BLaER1 treated with 17β-estradiol and CSF1 and Interleukin-3, amounts not matched to agents 10 nM and 100 nM (cell line): ENCODE results near the gene TBC1D17.

ENCODE experiments used
- H3K27ac ChIP-seq, 11 experiments: shearing (Covaris generic); formaldehyde crosslinking; 2 replicates each; pipeline ENCODE4 v1.8.1; 2022
- H3K27me3 ChIP-seq, 11 experiments: shearing (Covaris generic); formaldehyde crosslinking; 2 replicates each; pipeline ENCODE4 v1.8.1; 2022
- H3K36me3 ChIP-seq, 11 experiments: shearing (Covaris generic); formaldehyde crosslinking; 2 replicates each; pipeline ENCODE4 v1.8.1; 2022
- H3K4me1 ChIP-seq, 10 experiments: shearing (Covaris generic); formaldehyde crosslinking; 2 replicates each; pipeline ENCODE4 v1.8.1; 2022
- H3K4me2 ChIP-seq, 11 experiments: shearing (Covaris generic); formaldehyde crosslinking; 2 replicates each; pipeline ENCODE4 v1.8.1; 2022
- H3K4me3 ChIP-seq, 10 experiments: shearing (Covaris generic); formaldehyde crosslinking; 2 replicates each; pipeline ENCODE4 v1.8.1; 2022
- H3K9ac ChIP-seq, 11 experiments: shearing (Covaris generic); formaldehyde crosslinking; 2 replicates each; pipeline ENCODE4 v1.8.1; 2022
- H3K9me3 ChIP-seq, 11 experiments: shearing (Covaris generic); formaldehyde crosslinking; replicated peaks in 1 of 11; 2 replicates each; pipeline ENCODE4 v1.8.1; 2022
- H4K20me1 ChIP-seq, 11 experiments: shearing (Covaris generic); formaldehyde crosslinking; 2 replicates each; pipeline ENCODE4 v1.8.1; 2022
- Cebpa-rat ChIP-seq, 11 experiments: shearing (Covaris generic); IDR thresholded peaks; 2 replicates each; pipeline ENCODE4 v1.8.1; 2022

TBC1D17 gene

DNA sequence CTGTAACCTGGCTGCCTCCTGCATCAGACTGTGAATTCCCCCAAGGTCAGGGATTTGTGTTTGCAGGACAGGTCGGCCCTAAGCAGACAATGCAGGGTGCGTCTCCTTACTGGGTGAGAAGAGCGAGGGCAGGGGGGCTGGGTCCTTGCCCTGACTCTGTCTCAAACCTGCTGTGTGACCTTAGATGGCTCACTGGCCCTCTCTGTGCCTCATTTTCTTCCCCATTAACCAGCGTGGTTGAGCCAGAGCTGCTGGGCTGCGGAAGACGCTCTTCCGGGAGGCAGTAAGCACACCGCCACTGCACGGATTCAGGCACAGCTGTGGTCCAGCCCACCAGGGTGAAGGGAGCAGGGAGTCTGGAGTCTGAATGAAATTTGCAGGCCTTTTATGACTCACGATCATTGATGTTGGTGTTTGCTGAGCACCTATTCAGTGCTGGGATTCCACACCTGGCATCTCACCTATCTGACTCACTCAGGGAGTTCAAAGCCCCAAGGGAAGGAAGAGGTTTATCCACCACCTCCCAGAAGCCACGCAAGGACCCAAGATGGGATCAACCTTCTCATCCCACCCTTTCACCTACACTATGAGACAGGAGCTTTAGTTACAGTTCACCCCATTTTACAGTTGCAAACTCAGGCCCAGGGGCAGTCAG is 2.9 kb upstream of the TBC1D17 start:
- TF ChIP-seq Cebpa-rat (IDR thresholded peaks at IDR 0.05) = no peak
- Histone ChIP-seq H4K20me1 (no peaks in the 10 kb centered on the region; a peak in 1 of 22 replicates), H3K4me3 (peak overlapping the region in 4 of 10 experiments; percentile 86 to 94 (median 90); a peak in 8 of 20 replicates), H3K36me3 (peaks cover 0 to 42% (median 18%) of the 10 kb centered on the region in 11 experiments; a peak in 15 of 22 replicates), H3K4me1 (peaks cover 40 to 77% (median 59%) of the 10 kb centered on the region in 10 experiments), H3K27ac (peak overlapping the region in 7 of 11 experiments; percentile 95 to 99 (median 98); a peak in 12 of 22 replicates), H3K9me3 (no peaks in the 10 kb centered on the region), H3K27me3 (no peaks in the 10 kb centered on the region), H3K4me2 (peak overlapping the region; percentile 77 to 99 (median 97); a peak in 20 of 22 replicates), H3K9ac (peak overlapping the region; percentile 93 to 98 (median 97); a peak in 20 of 22 replicates)

DNA sequence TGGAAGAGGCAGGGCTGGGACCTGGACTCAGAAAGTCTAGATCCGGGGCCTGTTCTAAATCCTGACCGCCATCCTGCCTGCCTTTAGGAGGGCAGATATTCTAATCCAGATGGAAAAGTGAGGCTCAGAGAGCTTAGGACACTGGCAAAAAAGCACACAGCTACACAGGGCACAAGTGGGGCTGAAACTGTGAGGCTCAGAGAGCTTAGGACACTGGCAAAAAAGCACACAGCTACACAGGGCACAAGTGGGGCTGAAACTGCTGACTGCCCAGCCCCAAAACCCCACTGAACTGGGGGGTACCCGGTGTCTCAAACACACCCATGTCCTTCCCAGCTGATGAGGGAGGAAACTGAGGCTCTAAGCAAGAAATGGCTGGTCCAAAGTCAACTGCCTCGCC is 2.3 kb upstream of the TBC1D17 start:
- no peak for TF ChIP-seq Cebpa-rat (IDR thresholded peaks at IDR 0.05)
- H3K4me2 ChIP-seq = peak overlapping the region; percentile 77 to 99 (median 97)
- no peaks in the 10 kb centered on the region for H3K27me3 ChIP-seq
- H3K4me3 ChIP-seq = peak overlapping the region; percentile 80 to 99 (median 90); a peak in 19 of 20 replicates
- H3K9me3 ChIP-seq = no peaks in the 10 kb centered on the region
- peaks cover 2 to 47% (median 21%) of the 10 kb centered on the region in 11 experiments for H3K36me3 ChIP-seq
- H3K27ac ChIP-seq = peak overlapping the region; percentile 92 to 99 (median 98)
- H4K20me1 ChIP-seq = no peaks in the 10 kb centered on the region; a peak in 1 of 22 replicates
- H3K9ac ChIP-seq = peak overlapping the region; percentile 93 to 98 (median 97)
- peaks cover 35 to 78% (median 55%) of the 10 kb centered on the region in 10 experiments for H3K4me1 ChIP-seq

DNA sequence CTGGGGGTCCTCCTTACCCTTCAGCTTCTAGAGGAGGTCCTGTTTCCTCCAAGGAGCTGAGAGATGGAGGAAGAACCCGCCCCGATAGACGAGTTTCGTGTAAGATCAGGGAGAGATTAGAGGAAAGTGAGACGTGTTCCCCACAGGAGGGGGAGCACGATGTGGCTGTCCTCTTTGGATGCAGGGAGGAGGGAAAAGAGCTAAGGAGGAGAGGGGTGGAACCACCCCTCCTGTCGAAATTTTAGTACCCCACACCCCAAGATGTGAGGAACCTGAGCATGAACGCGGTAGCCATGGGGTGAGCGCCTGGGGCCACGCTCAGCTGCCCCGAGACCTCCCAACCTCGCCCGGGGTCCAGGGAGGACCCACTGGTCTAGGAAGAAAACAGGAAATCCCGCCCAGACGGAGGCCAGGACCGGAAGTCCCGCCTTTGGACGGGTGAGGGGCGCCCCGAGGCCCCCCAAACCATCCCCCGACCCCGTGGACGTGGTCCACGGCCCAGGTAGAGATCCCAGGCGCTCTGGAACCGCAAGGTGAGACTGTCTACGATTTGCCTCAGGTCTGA is 1.6 kb upstream of the TBC1D17 start:
- Histone ChIP-seq H3K4me2 (peak overlapping the region; percentile 77 to 99 (median 97)), H4K20me1 (peaks cover 0 to under 1% (median 0%) of the 10 kb centered on the region in 11 experiments; a peak in 1 of 22 replicates), H3K9ac (peak overlapping the region; percentile 93 to 98 (median 97)), H3K36me3 (peaks cover 9 to 53% (median 25%) of the 10 kb centered on the region in 11 experiments), H3K9me3 (no peaks in the 10 kb centered on the region), H3K27ac (peak overlapping the region; percentile 92 to 99 (median 98)), H3K27me3 (no peaks in the 10 kb centered on the region), H3K4me1 (peaks cover 28 to 78% (median 51%) of the 10 kb centered on the region in 10 experiments), H3K4me3 (peak overlapping the region; percentile 80 to 99 (median 90))
- no peak for TF ChIP-seq Cebpa-rat (IDR thresholded peaks at IDR 0.05)

DNA sequence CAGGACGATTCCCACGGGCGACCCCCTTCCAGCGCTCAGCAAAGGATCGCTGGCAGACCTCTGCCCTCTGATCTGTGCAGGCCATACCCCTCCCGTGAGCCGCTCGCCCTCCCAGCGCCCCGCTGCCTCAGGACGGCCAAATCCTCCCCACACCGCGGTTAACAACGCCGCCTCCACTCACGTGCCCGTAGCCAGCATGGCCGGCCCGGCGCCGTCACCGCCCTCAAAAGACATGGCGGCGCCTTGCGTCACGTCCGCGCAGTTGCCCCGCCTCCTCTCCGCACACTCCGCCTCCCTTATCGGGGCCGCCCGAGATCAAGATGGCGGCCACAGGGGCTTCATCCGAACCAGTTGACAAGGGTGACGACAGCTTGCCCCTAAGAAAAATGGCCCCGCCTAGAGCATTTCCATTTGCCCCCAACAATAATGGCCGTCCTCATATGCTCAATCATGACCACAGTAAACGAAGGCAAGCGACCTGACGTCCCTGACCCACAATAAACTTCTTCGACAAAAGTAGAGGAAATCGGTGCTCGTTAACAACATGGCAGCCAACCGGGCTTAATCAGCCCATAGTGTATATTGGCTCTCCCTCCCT is 981 bp upstream of the TBC1D17 start:
- Histone ChIP-seq H3K36me3 (peaks cover 14 to 53% (median 25%) of the 10 kb centered on the region in 11 experiments; a peak in 21 of 22 replicates), H4K20me1 (peaks cover 0 to 5% (median 0%) of the 10 kb centered on the region in 11 experiments; a peak in 1 of 22 replicates), H3K4me3 (peak overlapping the region; percentile 80 to 99 (median 90)), H3K4me1 (peaks cover 28 to 76% (median 47%) of the 10 kb centered on the region in 10 experiments), H3K9me3 (no peaks in the 10 kb centered on the region), H3K27me3 (no peaks in the 10 kb centered on the region), H3K9ac (peak overlapping the region; percentile 93 to 98 (median 97)), H3K27ac (peak overlapping the region; percentile 92 to 99 (median 98)), H3K4me2 (peak overlapping the region; percentile 83 to 99 (median 97))
- TF ChIP-seq Cebpa-rat (IDR thresholded peaks at IDR 0.05) = peak in 2 of 11 experiments; percentile 34 to 48; a peak in 1 of 22 replicates

DNA sequence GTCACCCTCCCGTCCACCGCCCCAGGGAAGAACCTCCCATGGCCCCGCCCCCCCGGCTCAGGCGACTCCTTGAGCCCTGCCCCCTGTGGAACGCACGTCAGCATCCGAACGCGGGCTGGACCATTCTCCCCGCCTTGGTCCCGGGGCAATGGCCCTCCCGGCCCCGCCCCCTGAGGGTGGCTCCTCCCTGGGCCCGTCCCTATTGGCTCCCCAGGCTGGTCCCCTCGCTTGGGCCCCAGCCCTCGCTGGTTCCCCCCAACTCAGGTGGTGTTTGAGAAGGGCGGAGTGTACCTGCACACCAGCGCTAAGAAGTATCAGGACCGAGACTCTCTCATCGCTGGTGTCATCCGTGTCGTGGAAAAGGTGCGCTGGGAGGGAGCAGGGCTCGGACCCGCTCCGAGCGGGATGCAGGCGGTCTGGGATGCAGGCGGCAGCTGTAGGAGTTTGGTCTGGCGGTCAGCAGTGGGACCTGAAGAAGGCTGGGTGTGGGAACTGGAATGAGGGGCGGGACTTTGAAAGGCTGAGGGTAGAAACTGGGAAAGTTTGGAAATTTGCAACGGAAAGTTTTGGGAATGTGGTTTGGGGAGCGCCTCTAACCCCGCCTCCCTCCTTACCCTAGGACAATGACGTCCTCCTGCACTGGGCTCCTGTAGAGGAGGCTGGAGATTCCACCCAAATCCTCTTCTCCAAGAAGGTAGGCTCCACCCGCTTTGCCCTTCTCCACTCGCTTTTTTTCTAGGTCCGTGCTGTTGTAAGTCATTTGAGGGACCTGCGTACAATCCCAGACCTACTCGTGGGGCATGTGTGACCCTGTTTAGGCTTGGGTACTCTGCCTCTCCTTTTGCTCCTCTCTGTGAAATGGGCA is 609 bp downstream of the TBC1D17 start:
- H3K9me3 ChIP-seq = peaks cover 4 to 8% (median 6%) of the 10 kb centered on the region in 11 experiments; a peak in 19 of 22 replicates
- H3K9ac ChIP-seq = peak overlapping the region; percentile 93 to 98 (median 97)
- peaks cover 0 to 8% (median 0%) of the 10 kb centered on the region in 11 experiments; a peak in 5 of 22 replicates for H4K20me1 ChIP-seq
- H3K36me3 ChIP-seq = peaks cover 30 to 56% (median 40%) of the 10 kb centered on the region in 11 experiments
- H3K27ac ChIP-seq = peak overlapping the region; percentile 92 to 99 (median 98)
- no peak for TF ChIP-seq Cebpa-rat (IDR thresholded peaks at IDR 0.05)
- peak overlapping the region; percentile 80 to 98 (median 90) for H3K4me2 ChIP-seq
- no peaks in the 10 kb centered on the region for H3K27me3 ChIP-seq
- H3K4me1 ChIP-seq = peaks cover 31 to 74% (median 46%) of the 10 kb centered on the region in 10 experiments
- H3K4me3 ChIP-seq = peak overlapping the region; percentile 80 to 99 (median 90)

DNA sequence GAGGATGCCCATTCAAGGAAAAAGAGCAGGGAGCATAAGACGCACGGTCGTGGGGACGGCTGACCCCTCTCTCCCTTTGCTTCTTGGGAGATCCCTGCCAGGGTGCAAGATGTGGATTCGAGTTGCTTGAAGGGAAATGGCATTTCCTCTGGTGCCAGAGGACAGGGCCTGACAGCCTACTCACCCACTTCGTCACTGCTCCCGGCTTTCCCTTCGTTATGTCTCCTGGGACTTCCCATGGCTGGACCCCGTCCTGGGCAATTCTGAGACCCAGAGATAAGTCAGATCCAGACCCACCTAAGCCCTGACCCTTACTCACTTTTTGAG is 1.2 kb downstream of the TBC1D17 start:
- Histone ChIP-seq H3K4me1 (peaks cover 37 to 72% (median 51%) of the 10 kb centered on the region in 10 experiments), H4K20me1 (peaks cover 0 to 11% (median 0%) of the 10 kb centered on the region in 11 experiments; a peak in 5 of 22 replicates), H3K27me3 (no peaks in the 10 kb centered on the region), H3K4me3 (peak overlapping the region; percentile 80 to 99 (median 90); a peak in 16 of 20 replicates), H3K36me3 (peaks cover 34 to 59% (median 46%) of the 10 kb centered on the region in 11 experiments), H3K9ac (peak overlapping the region in 7 of 11 experiments; percentile 93 to 98 (median 97); a peak in 8 of 22 replicates), H3K9me3 (peaks cover 4 to 10% (median 8%) of the 10 kb centered on the region in 11 experiments; a peak in 19 of 22 replicates), H3K4me2 (peak overlapping the region; percentile 80 to 98 (median 90)), H3K27ac (peak overlapping the region in 4 of 11 experiments; percentile 97 to 99 (median 98); a peak in 5 of 22 replicates)
- no peak for TF ChIP-seq Cebpa-rat (IDR thresholded peaks at IDR 0.05)

DNA sequence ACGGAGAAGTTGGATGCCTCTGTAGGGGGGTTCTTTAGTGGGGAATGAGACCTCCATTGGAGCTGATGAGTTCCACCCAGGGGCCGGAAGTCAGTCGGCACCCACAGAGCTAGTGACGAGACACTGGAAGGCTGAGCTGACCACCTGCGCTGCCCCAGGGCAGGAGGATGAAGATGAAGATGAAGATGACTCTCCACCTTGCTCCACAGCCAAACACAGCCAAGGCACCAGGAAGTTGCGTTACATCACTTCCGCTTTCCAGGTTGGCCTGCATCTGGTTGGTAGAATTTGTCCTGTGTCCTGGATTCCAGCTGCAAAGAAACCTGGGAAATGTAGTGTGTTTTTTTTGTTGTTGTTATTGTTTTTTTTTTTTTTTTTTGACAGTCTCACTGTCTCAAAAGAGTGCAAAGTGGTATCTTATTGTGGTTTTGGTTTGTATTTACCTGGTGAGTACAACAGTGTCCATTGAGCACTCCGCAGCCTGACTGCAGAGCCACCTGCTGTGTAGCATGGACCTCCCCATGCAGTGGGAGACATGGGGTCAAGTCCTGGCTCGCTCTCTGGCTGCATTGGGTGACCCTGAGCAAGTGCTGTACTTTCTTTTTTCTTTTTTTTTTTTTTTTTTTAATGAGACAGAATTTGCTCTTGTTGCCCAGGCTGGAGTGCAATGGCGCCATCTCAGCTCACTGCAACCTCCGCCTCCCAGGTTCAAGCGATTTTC is 1.9 kb downstream of the TBC1D17 start:
- Histone ChIP-seq H3K9me3 (peaks cover 4 to 10% (median 8%) of the 10 kb centered on the region in 11 experiments; a peak in 19 of 22 replicates), H3K4me3 (no peak overlapping the region), H3K27me3 (no peaks in the 10 kb centered on the region), H3K4me2 (peak overlapping the region; percentile 80 to 98 (median 90); a peak in 20 of 22 replicates), H3K9ac (0 out of 22 replicates have a peak overlapping the region, but pooled peaks of 1 of the 11 experiments have one; percentile 96), H3K36me3 (peaks cover 34 to 59% (median 50%) of the 10 kb centered on the region in 11 experiments), H3K4me1 (peaks cover 44 to 72% (median 55%) of the 10 kb centered on the region in 10 experiments), H4K20me1 (peaks cover 0 to 18% (median 0%) of the 10 kb centered on the region in 11 experiments; a peak in 5 of 22 replicates), H3K27ac (0 out of 22 replicates have a peak overlapping the region, but pooled peaks of 1 of the 11 experiments have one; percentile 20)
- TF ChIP-seq Cebpa-rat (IDR thresholded peaks at IDR 0.05) = no peak
